IMR-90 (cell line): ENCODE results near the gene STEAP3. TPM values are rescaled to one million over a fixed set of nuclear protein-coding genes. Genes with fewer than 3 reads are reported as not detected.
A peak's percentile ranks its signal among the peaks of the same experiment; 100 is the strongest.

ENCODE experiments used
- ATAC-seq: fragments of 200-7000 bp; cut with Tn5 transposase; 2 replicates; pipeline ENCODE4 v1.9.1; 2020; ENCODE audit warnings: low read depth, mild to moderate bottlenecking, moderate library complexity
- BruUV-seq: library from RNA; stranded (reverse); fragments of 400-500 nt; replicated peaks from 2 replicates; lab custom pipeline; 2021; lab: Mats Ljungman, UMichigan
- CTCF ChIA-PET: fragments of 300-600 bp; formaldehyde crosslinking; extraction: SDS; loops from one replicate; lab custom pipeline; 2021; ENCODE audit warnings: antibody characterized with exemption; lab: Yijun Ruan, JAX
- POLR2A ChIA-PET: fragments of 300-600 bp; sonication (Branson Sonifier 250); formaldehyde crosslinking; loops from one replicate; lab custom pipeline; 2022; ENCODE audit warnings: antibody characterized with exemption; ENCODE audit not compliant: unreplicated experiment; lab: Charles Lee
- DNase-seq: peaks from one replicate; pipeline ENCODE4 v3.0.0; 2013
- H2AFZ ChIP-seq: replicated peaks from 2 replicates; pipeline ENCODE3; 2013; ENCODE audit warnings: low read length, mild to moderate bottlenecking; ENCODE audit not compliant: poor library complexity
- H2AK5ac ChIP-seq: 2 replicates; pipeline ENCODE4 v1.6.1; 2013; ENCODE audit warnings: low read depth, low read length, inconsistent platforms
- H2AK9ac ChIP-seq: replicated peaks from 2 replicates; pipeline ENCODE3; 2013; ENCODE audit warnings: mild to moderate bottlenecking, low read depth, low read length, moderate library complexity; ENCODE audit not compliant: poor library complexity
- H2BK120ac ChIP-seq: 2 replicates; pipeline ENCODE4 v1.6.1; 2013; ENCODE audit warnings: low read depth, low read length, inconsistent platforms
- H2BK15ac ChIP-seq: 3 replicates; pipeline ENCODE4 v1.6.1; 2013; ENCODE audit warnings: low read depth, low read length, inconsistent platforms
- H2BK20ac ChIP-seq: 2 replicates; pipeline ENCODE4 v1.6.1; 2013; ENCODE audit warnings: low read depth, mild to moderate bottlenecking, inconsistent platforms, low read length, moderate library complexity
- H2BK5ac ChIP-seq: 2 replicates; pipeline ENCODE4 v1.6.1; 2013; ENCODE audit warnings: mild to moderate bottlenecking, low read depth, low read length, inconsistent platforms; ENCODE audit not compliant: poor library complexity, severe bottlenecking
- H3K14ac ChIP-seq: replicated peaks from 2 replicates; pipeline ENCODE4 v1.6.1; 2013; ENCODE audit warnings: low read depth, low read length, inconsistent platforms
- H3K18ac ChIP-seq: 2 replicates; pipeline ENCODE4 v1.6.1; 2013; ENCODE audit warnings: low read depth, low read length, control low read depth
- H3K23ac ChIP-seq: 2 replicates; pipeline ENCODE4 v1.6.1; 2013; ENCODE audit warnings: low read depth, low read length, inconsistent platforms
- H3K27ac ChIP-seq: 2 replicates; pipeline ENCODE4 v1.5.1; 2013; ENCODE audit warnings: mild to moderate bottlenecking, control low read depth, low read length; ENCODE audit not compliant: insufficient read depth
- H3K27me3 ChIP-seq: 2 replicates; pipeline ENCODE4 v1.6.1; 2013; ENCODE audit warnings: low read length; ENCODE audit not compliant: control insufficient read depth, insufficient read depth
- H3K36me3 ChIP-seq: 2 replicates; pipeline ENCODE4 v1.6.1; 2013; ENCODE audit warnings: low read length, mixed read lengths; ENCODE audit not compliant: control insufficient read depth, insufficient read depth
- H3K4ac ChIP-seq: 2 replicates; pipeline ENCODE4 v1.6.1; 2013; ENCODE audit warnings: low read depth, low read length, inconsistent platforms
- H3K4me1 ChIP-seq: 2 replicates; pipeline ENCODE4 v1.6.1; 2013; ENCODE audit warnings: low read length, mixed read lengths; ENCODE audit not compliant: control insufficient read depth, insufficient read depth
- H3K4me2 ChIP-seq: 2 replicates; pipeline ENCODE4 v1.6.1; 2013; ENCODE audit warnings: low read depth, mild to moderate bottlenecking, control low read depth, low read length, moderate library complexity
- H3K4me3 ChIP-seq: 2 replicates; pipeline ENCODE4 v1.5.1; 2013; ENCODE audit warnings: low read depth, mild to moderate bottlenecking, control low read depth, low read length, moderate library complexity; ENCODE audit not compliant: insufficient read depth
- H3K56ac ChIP-seq: 2 replicates; pipeline ENCODE4 v1.6.1; 2013; ENCODE audit warnings: low read length, inconsistent platforms; ENCODE audit not compliant: insufficient read depth; ENCODE audit errors: extremely low read depth
- H3K79me1 ChIP-seq, 2 experiments: 2 replicates each; pipeline ENCODE4 v1.6.1; 2013; ENCODE audit warnings: low read length in 2 of 2, inconsistent platforms in 1 of 2, low read depth in 1 of 2
- H3K9ac ChIP-seq: 2 replicates; pipeline ENCODE4 v1.6.1; 2013; ENCODE audit warnings: low read depth, low read length, control low read depth
- H3K9me1 ChIP-seq: 2 replicates; pipeline ENCODE4 v1.6.1; 2013; ENCODE audit warnings: low read length, inconsistent platforms; ENCODE audit not compliant: insufficient read depth
- H3K9me3 ChIP-seq: 2 replicates; pipeline ENCODE4 v1.6.1; 2013; ENCODE audit warnings: low read length; ENCODE audit not compliant: control insufficient read depth, insufficient read depth
- H4K20me1 ChIP-seq: 2 replicates; pipeline ENCODE4 v1.6.1; 2013; ENCODE audit warnings: low read length, inconsistent platforms; ENCODE audit not compliant: insufficient read depth
- H4K5ac ChIP-seq: 2 replicates; pipeline ENCODE4 v1.6.1; 2013; ENCODE audit warnings: mild to moderate bottlenecking, low read depth, low read length, control low read depth
- H4K8ac ChIP-seq, 2 experiments: 2 replicates each; pipeline ENCODE4 v1.6.1; 2013; ENCODE audit warnings: low read depth in 2 of 2, low read length in 2 of 2, control low read depth in 1 of 2, inconsistent platforms in 1 of 2
- H4K91ac ChIP-seq: 2 replicates; pipeline ENCODE4 v1.6.1; 2013; ENCODE audit warnings: low read depth, low read length, inconsistent platforms; ENCODE audit not compliant: insufficient read depth
- BHLHE40 ChIP-seq: fragments of 150-350 bp; IDR thresholded peaks from 2 replicates; pipeline ENCODE4 v1.6.1; 2016; ENCODE audit warnings: mild to moderate bottlenecking, low read depth, low read length
- MAZ ChIP-seq: IDR thresholded peaks from 2 replicates; pipeline ENCODE4 v1.6.1; 2012; ENCODE audit warnings: low read depth, mild to moderate bottlenecking, low read length, improper control_type of control experiment, moderate library complexity, borderline replicate concordance
- POLR2A ChIP-seq: IDR thresholded peaks from 2 replicates; pipeline ENCODE4 v1.6.1; 2012; ENCODE audit warnings: mild to moderate bottlenecking, low read depth, low read length
- WGBS, 2 experiments: methylation state at CpG; one replicate each; pipeline versions ENCODE4 v1.1.5 to v1.1.7; 2013; ENCODE audit warnings: missing lambda C conversion rate in 2 of 2; ENCODE audit not compliant: insufficient read length in 1 of 2; ENCODE audit errors: extremely low coverage in 2 of 2; 5-methylcytosine and 5-hydroxymethylcytosine counted together
- dilution Hi-C: fragments of 300-500 bp; cut with HindIII; formaldehyde crosslinking; loops from one replicate; pipeline ENCODE4 v1.14.3; 2018; ENCODE audit warnings: low sequenced_read_pairs; ENCODE audit not compliant: unreplicated experiment
- in situ Hi-C: fragments of 300-500 bp; cut with MboI; formaldehyde crosslinking; loops from 3 replicates; pipeline ENCODE4 v1.14.3; 2019; ENCODE audit warnings: low sequenced_read_pairs, inconsistent platforms, mixed read lengths
- intact Hi-C: fragments of 100-400 bp; cut with micrococcal nuclease; formaldehyde crosslinking; loops from 2 replicates; pipeline ENCODE4 v1.10.0; 2022
- polyA plus RNA-seq, 3 experiments: library from polyadenylated mRNA; depleted of rRNA; stranded (reverse); fragments of >200 nt; gene quantifications; 2 replicates each; pipeline ENCODE4 v1.2.3, GENCODE V29; 2012; ENCODE audit warnings: low replicate concordance in 1 of 3
- total RNA-seq: library from RNA; depleted of rRNA; stranded (reverse); fragments of >200 nt; gene quantifications from 2 replicates; pipeline ENCODE4 v1.2.3, GENCODE V29; 2012

Gene STEAP3
- total and polyA plus RNA-seq, 2 of the 4 experiments (the other 2 are of a cell fraction), result 19.4 to 43.9 TPM

DNA sequence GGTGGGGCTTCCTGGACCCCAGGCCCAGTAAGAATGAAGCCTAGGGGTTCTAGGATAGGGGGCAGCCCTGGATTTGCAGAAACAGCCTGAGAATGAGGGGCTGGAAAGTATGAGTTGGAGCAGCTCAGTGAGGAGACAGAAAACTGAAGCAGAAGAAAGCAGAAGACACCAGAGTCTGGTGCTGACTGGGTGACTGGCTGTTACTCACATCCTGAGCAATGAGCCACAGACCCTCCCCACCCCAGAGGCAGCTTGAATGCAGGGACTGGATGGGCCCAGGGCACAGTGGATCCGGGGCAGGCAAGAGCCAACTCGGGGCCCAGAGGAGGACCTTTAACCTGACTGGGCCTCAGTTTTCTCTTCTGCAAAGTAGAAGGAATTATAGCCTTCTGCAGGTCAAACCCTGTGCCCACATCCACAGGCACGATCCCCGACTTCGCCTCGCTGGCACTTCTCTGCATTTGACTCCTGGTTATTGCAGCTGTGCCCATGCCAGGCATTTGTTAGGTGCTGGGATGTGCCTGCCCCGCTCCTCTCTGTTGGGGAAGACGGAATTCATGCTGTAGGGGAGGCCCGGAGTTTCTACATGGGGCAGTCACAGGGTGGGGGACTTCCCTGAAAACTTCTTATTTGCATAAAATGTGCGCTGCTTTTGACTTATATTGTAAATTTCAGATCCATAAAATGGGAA lies 8.5 kb downstream of the STEAP3 start:
- Histone ChIP-seq H3K4ac (peak overlapping the region; percentile 94), H3K36me3 (no peaks in the 10 kb centered on the region), H2AK9ac (peak overlapping the region; percentile 74), H2BK120ac (peak overlapping the region; percentile 95), H3K79me1 (peaks cover 0 to 52% of the 10 kb centered on the region in 2 experiments; a peak in 2 of 4 replicates), H3K14ac (peak overlapping the region; percentile 69; the same call in 1 of the 2 replicates), H2BK5ac (peak overlapping the region; percentile 55), H4K5ac (peak overlapping the region; percentile 58), H3K27ac (peak overlapping the region; percentile 73), H3K18ac (0 out of 2 replicates have a peak overlapping the region, but pooled peaks have one; percentile 61), H3K23ac (peak overlapping the region; percentile 84), H3K27me3 (no peaks in the 10 kb centered on the region), H4K8ac (peak overlapping the region in 1 of 2 experiments; percentile 77; a peak in 2 of 4 replicates), H2BK20ac (peak overlapping the region; percentile 50), H2AFZ (peak overlapping the region; percentile 11), H4K20me1 (no peaks in the 10 kb centered on the region), H3K56ac (no peak overlapping the region), H2BK15ac (peak overlapping the region; percentile 66; the same call in 2 of the 3 replicates), H4K91ac (peak overlapping the region; percentile 74), H3K9ac (0 out of 2 replicates have a peak overlapping the region, but pooled peaks have one; percentile 10), H3K4me3 (no peak overlapping the region), H2AK5ac (peak overlapping the region; percentile 25), H3K4me1 (peaks cover 29% of the 10 kb centered on the region), H3K9me1 (peaks cover 29% of the 10 kb centered on the region), H3K4me2 (peak overlapping the region; percentile 24; the same call in 1 of the 2 replicates), H3K9me3 (no peaks in the 10 kb centered on the region)
- peak; percentile 32 for ATAC-seq
- ChIA-PET POLR2A (no interaction called here), CTCF (interaction anchor here (1.5 kb wide), 1 partner anchor 15 kb away, joined by 3 read pairs; no protein-coding TSS in a partner anchor)
- TF ChIP-seq MAZ, result peak; percentile 50; the same call in 1 of the 2 replicates
- no peak for TF ChIP-seq POLR2A
- TF ChIP-seq BHLHE40, result peak; percentile 51; the same call in 1 of the 2 replicates
- DNase-seq, result peak; percentile 74
- dilution Hi-C loops, result no loop called here
- BruUV-seq, result no TSS peak
- in situ Hi-C loops, result loop anchor here (25.0 kb wide), 1 partner anchor 1005 kb away; no protein-coding TSS in a partner anchor
- WGBS, 2 experiments, result 100% methylated on average over 1 of the region's 10 CpGs; no CpG with 5 or more reads in 1 of the 2 experiments
- intact Hi-C loops, result no loop called here
